Esophagus squamous epithelium (tissue), 4 donors: Measurements from ENCODE around the gene PIH1D1.

Source experiments
- POLR2A ChIP-seq, 4 donors: fragments of 450-650 bp; IDR thresholded peaks; one replicate each; pipeline ENCODE4 v1.6.1; 2017; ENCODE audit warnings: antibody characterized with exemption in 4 of 4, mild to moderate bottlenecking in 4 of 4, moderate library complexity in 3 of 4
- TF ChIP-seq, protein P1 (sequence below), 6 experiments: fragments of 450-650 bp in 4 of 6; fragments of 200-600 bp in 2 of 6; sonication (generic) in 2 of 6; IDR thresholded peaks; one replicate each; pipeline ENCODE4 v1.5.1; 2016 to 2019; ENCODE audit warnings: antibody characterized with exemption in 6 of 6, mild to moderate bottlenecking in 4 of 6, moderate library complexity in 4 of 6

DNA sequence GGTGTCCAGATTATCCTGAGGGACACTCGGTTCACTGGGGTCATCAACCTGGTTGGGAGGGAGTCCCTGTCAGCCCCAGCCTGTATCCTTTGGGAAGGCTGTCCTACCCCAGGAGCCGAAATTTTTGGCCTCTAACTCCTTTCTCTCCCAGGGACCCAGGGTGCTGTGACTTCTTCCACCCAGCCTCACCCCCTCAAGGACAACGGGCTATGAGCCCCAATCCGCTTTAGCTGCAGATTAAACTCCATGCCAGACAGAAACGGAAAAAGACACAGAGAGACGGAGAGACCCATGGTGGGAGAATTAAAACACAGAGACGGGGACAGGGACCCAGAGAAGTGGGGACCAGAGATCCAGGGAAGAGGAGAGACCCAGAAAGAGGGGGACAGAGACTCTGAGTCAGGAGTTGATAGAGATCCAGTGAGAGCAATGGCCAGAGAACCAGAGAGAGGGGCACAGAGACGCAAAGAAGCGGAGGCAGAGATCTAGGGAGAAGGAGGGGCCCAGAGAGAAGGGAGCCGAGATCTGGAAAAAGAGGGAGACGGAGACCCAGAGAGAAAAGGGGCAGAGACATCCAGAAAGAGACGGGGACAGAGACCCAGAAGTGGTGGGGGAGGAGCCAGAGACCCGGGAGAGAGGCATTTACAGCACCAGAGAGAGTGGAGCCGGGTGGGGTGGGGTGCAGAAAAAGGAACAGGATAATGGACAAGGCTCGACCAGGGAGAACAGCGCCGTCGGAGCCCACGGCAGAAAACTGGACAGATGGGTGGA is 11.0 kb downstream of the PIH1D1 start:
- no peak for TF ChIP-seq POLR2A (IDR thresholded peaks at IDR 0.05)
- TF ChIP-seq, protein P1, sequence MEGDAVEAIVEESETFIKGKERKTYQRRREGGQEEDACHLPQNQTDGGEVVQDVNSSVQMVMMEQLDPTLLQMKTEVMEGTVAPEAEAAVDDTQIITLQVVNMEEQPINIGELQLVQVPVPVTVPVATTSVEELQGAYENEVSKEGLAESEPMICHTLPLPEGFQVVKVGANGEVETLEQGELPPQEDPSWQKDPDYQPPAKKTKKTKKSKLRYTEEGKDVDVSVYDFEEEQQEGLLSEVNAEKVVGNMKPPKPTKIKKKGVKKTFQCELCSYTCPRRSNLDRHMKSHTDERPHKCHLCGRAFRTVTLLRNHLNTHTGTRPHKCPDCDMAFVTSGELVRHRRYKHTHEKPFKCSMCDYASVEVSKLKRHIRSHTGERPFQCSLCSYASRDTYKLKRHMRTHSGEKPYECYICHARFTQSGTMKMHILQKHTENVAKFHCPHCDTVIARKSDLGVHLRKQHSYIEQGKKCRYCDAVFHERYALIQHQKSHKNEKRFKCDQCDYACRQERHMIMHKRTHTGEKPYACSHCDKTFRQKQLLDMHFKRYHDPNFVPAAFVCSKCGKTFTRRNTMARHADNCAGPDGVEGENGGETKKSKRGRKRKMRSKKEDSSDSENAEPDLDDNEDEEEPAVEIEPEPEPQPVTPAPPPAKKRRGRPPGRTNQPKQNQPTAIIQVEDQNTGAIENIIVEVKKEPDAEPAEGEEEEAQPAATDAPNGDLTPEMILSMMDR (IDR thresholded peaks at IDR 0.05): no peak
